Neural progenitor cell (in vitro differentiated cells): ENCODE results near the gene RNU7-1.

Experiments
- CTCF ChIP-seq: fragments of 200-600 bp; sonication (generic); IDR thresholded peaks from 2 replicates; pipeline ENCODE4 v1.5.1; 2017; ENCODE audit warnings: antibody characterized with exemption, mild to moderate bottlenecking
- EZH2 ChIP-seq: fragments of 200-600 bp; sonication (generic); IDR thresholded peaks from 2 replicates; pipeline ENCODE4 v1.6.1; 2017; ENCODE audit warnings: antibody characterized with exemption, mild to moderate bottlenecking, moderate library complexity

- no peak for TF ChIP-seq CTCF
- no peak for TF ChIP-seq EZH2
Observed at GRCh38 chr12:6987956-6988553, 44.4 kb downstream of the RNU7-1 start.
